Activated CD8-positive, alpha-beta T cell treated with anti-CD3 and anti-CD28 coated beads for 36 hours (primary cell): ENCODE results near the gene IFRD2. TPM values are rescaled to one million over a fixed set of nuclear protein-coding genes. Genes with fewer than 3 reads are reported as not detected.

ENCODE experiments used
- ATAC-seq: fragments of 200-7000 bp; cut with Tn5 transposase; one replicate; pipeline ENCODE4 v1.10.0; 2021; ENCODE audit warnings: mild to moderate bottlenecking, moderate library complexity
- CTCF ChIA-PET: fragments of 350-600 bp; sonication (Branson Sonifier 250); formaldehyde crosslinking; loops from one replicate; lab custom pipeline; 2021; ENCODE audit warnings: antibody characterized with exemption; lab: Charles Lee
- POLR2A ChIA-PET: fragments of 350-600 bp; sonication (Branson Sonifier 250); formaldehyde crosslinking; loops from one replicate; lab custom pipeline; 2021; ENCODE audit warnings: antibody characterized with exemption; lab: Charles Lee
- DNase-seq: peaks from one replicate; pipeline ENCODE4 v3.0.0-alpha.2; 2020
- H3K27ac Mint-ChIP-seq: one replicate; pipeline ENCODE4 v1.8.0; 2021; ENCODE audit warnings: mild to moderate bottlenecking, mixed read lengths
- H3K27me3 Mint-ChIP-seq: one replicate; pipeline ENCODE4 v1.8.0; 2021; ENCODE audit warnings: mixed read lengths
- H3K36me3 Mint-ChIP-seq: one replicate; pipeline ENCODE4 v1.8.0; 2021; ENCODE audit warnings: low read depth, mixed read lengths
- H3K4me1 Mint-ChIP-seq: one replicate; pipeline ENCODE4 v1.8.0; 2021; ENCODE audit warnings: low read depth, mixed read lengths
- H3K4me3 Mint-ChIP-seq: one replicate; pipeline ENCODE4 v1.8.0; 2021; ENCODE audit warnings: mild to moderate bottlenecking, moderate library complexity, mixed read lengths
- H3K9me3 Mint-ChIP-seq: one replicate; pipeline ENCODE4 v1.8.0; 2021; ENCODE audit warnings: mixed read lengths
- intact Hi-C: fragments of 100-400 bp; cut with micrococcal nuclease; formaldehyde crosslinking; loops from one replicate; pipeline ENCODE4 v1.10.0; 2022
- total RNA-seq, 2 experiments: library from RNA; stranded (reverse); gene quantifications; one replicate each; pipeline ENCODE4 v1.2.3, GENCODE V29; 2021
- TF ChIP-seq, protein P1 (sequence below): fragments of 200-600 bp; IDR thresholded peaks from one replicate; pipeline ENCODE4 v1.8.0; 2022; ENCODE audit warnings: antibody characterized with exemption, mild to moderate bottlenecking

The IFRD2 gene
- total RNA-seq, 2 experiments from 2014 or later, result 132 to 133 TPM

GRCh38 chr3:50327943-50328691 is 35.9 kb upstream of the IFRD2 start, which contains the start of gene TUSC2:
TSS of gene TUSC2 (minus strand) at chr3:50328223. CDS start at chr3:50328099, 124 bp downstream.
- CTCF ChIA-PET, result interaction anchor here (0.7 to 2.8 kb wide), 8 partner anchors 8 to 101 kb away, joined by 3 to 17 read pairs (median 7); partner anchors contain the start of genes HYAL3 and NAA80
- intact Hi-C loops, result no loop called here

DNA sequence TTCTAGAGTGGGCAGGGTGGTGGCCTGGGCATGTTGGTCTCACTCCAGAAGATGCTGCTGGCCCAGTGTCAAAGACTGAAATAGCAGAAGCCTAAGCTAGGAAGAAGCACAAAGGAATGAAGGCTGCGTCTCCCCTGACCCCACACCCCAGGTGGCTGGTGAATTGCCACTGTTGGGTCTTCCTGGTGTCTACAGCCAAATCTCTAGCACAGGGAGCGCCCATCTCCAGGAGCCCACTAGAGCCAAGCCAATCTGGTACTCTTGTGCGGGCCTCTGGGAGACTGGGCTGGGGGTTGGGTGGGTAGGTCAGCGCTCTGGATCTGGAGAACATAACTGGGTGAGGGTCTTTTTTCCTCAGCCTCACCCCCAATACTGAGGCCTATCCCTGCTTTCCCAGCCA is 34.9 kb upstream of the IFRD2 start:
- H3K27me3 Mint-ChIP-seq, result no peaks in the 10 kb centered on the region
- peaks cover 22% of the 10 kb centered on the region for H3K4me1 Mint-ChIP-seq
- peak overlapping the region; percentile 81 for H3K4me3 Mint-ChIP-seq
- ChIA-PET POLR2A (interaction anchor here (1.0 to 3.2 kb wide), 7 partner anchors 8 to 51 kb away, joined by 3 to 51 read pairs (median 3); partner anchors contain the start of gene ZMYND10), CTCF (interaction anchor here (0.8 to 2.0 kb wide), 6 partner anchors 7 to 28 kb away, joined by 3 to 17 read pairs (median 7); partner anchors contain the start of genes HYAL3 and NAA80)
- H3K9me3 Mint-ChIP-seq, result no peaks in the 10 kb centered on the region
- H3K27ac Mint-ChIP-seq, result peak overlapping the region; percentile 71
- DNase-seq, result no peak
- no peak for ATAC-seq
- intact Hi-C loops, result no loop called here
- H3K36me3 Mint-ChIP-seq, result peaks cover 23% of the 10 kb centered on the region
- TF ChIP-seq, protein P1, sequence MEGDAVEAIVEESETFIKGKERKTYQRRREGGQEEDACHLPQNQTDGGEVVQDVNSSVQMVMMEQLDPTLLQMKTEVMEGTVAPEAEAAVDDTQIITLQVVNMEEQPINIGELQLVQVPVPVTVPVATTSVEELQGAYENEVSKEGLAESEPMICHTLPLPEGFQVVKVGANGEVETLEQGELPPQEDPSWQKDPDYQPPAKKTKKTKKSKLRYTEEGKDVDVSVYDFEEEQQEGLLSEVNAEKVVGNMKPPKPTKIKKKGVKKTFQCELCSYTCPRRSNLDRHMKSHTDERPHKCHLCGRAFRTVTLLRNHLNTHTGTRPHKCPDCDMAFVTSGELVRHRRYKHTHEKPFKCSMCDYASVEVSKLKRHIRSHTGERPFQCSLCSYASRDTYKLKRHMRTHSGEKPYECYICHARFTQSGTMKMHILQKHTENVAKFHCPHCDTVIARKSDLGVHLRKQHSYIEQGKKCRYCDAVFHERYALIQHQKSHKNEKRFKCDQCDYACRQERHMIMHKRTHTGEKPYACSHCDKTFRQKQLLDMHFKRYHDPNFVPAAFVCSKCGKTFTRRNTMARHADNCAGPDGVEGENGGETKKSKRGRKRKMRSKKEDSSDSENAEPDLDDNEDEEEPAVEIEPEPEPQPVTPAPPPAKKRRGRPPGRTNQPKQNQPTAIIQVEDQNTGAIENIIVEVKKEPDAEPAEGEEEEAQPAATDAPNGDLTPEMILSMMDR, result no peak

More at GRCh38 chr3:50327943-50328691, 35.9 kb upstream of the IFRD2 start, which contains the start of gene TUSC2:
- POLR2A ChIA-PET, result interaction anchor here (0.8 to 3.2 kb wide), 12 partner anchors 8 to 52 kb away, joined by 3 to 51 read pairs (median 3); partner anchors contain the start of genes RASSF1 and ZMYND10
- Mint-ChIP-seq H3K4me3 (peak within 1 kb of the TSS; percentile 81), H3K27ac (peak within 1 kb of the TSS; percentile 72), H3K9me3 (no peaks in the 10 kb centered on the region), H3K27me3 (no peaks in the 10 kb centered on the region), H3K4me1 (peaks cover 19% of the 10 kb centered on the region), H3K36me3 (peaks cover 31% of the 10 kb centered on the region)
- ATAC-seq (peak; percentile 94), DNase-seq (peak; percentile 99)
- TF ChIP-seq, protein P1, result no peak

- ATAC-seq (no peak), DNase-seq (no peak)
- H3K27me3 Mint-ChIP-seq, result no peaks in the 10 kb centered on the region
- H3K36me3 Mint-ChIP-seq, result peaks cover 13% of the 10 kb centered on the region
- no peaks in the 10 kb centered on the region for H3K9me3 Mint-ChIP-seq
- POLR2A ChIA-PET, result interaction anchor here (13.4 kb wide), 1 partner anchor 10 kb away, joined by 126 read pairs; the partner anchor contains the start of gene RASSF1
- peaks cover 23% of the 10 kb centered on the region for H3K4me1 Mint-ChIP-seq
- H3K27ac Mint-ChIP-seq, result no peak overlapping the region
- peak overlapping the region; percentile 19 for H3K4me3 Mint-ChIP-seq
- intact Hi-C loops, result no loop called here
- CTCF ChIA-PET, result interaction anchor here (0.6 to 1.2 kb wide), 2 partner anchors 27 to 79 kb away, joined by 3 read pairs; partner anchors contain the start of genes HYAL3 and NAA80
- TF ChIP-seq, protein P1, result no peak
Measured at GRCh38 chr3:50326182-50326541, 33.9 kb upstream of the IFRD2 start.

DNA sequence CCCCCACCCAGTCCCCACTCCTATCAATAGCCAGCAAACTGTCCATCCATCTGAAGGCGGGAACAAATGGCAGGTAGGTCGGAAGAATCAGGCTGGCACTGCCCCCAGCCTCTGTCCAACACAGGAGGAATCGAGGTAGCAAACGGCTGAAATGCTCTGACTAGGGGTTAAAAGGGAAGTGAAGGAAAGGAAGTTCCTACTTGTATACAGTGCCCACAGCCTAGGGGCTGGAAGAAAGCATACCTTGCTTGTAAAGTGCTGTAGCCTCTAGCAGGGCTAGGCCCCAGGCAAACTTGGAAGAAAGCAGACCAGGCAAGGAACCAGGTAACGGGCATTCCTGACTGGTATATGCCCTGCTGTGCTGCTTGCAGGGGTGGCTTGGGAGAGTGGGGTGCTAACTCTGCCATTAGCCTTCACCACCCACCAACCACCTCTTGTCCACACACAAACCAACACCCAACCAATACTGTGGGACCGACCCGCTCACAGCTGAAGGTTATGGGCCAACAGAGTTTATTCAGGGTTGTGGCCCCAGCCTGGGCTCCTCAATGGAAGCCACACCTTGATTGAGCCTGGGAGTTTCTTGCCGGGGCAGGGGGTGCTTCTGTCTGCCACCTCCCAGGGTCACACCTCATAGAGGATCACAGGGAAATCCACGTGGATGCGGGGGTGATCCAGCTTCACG is 33.4 kb upstream of the IFRD2 start:
- H3K9me3 Mint-ChIP-seq, result no peaks in the 10 kb centered on the region
- H3K27ac Mint-ChIP-seq, result no peak overlapping the region
- DNase-seq (no peak), ATAC-seq (no peak)
- POLR2A ChIA-PET, result interaction anchor here (13.4 kb wide), 1 partner anchor 10 kb away, joined by 126 read pairs; the partner anchor contains the start of gene RASSF1
- H3K4me3 Mint-ChIP-seq, result peak overlapping the region; percentile 19
- H3K4me1 Mint-ChIP-seq, result peaks cover 23% of the 10 kb centered on the region
- no peaks in the 10 kb centered on the region for H3K27me3 Mint-ChIP-seq
- TF ChIP-seq, protein P1, result no peak
- intact Hi-C loops, result no loop called here
- peaks cover 9% of the 10 kb centered on the region for H3K36me3 Mint-ChIP-seq
- CTCF ChIA-PET, result interaction anchor here (0.8 to 3.0 kb wide), 4 partner anchors 10 to 34 kb away, joined by 3 to 40 read pairs (median 6); partner anchors contain the start of genes HYAL3, IFRD2 and NAA80
